HFFc6 (cell line): ENCODE measurements around the gene DLG2. TPM values are rescaled to one million over a fixed set of nuclear protein-coding genes. Genes with fewer than 3 reads are reported as not detected.

Experiments
- DNase-seq: peaks from one replicate; pipeline ENCODE4 v3.0.0-alpha.2; 2018
- H3K27ac Mint-ChIP-seq: 2 replicates; pipeline ENCODE4 v1.8.0; 2020; ENCODE audit warnings: mild to moderate bottlenecking, mixed read lengths
- H3K27me3 Mint-ChIP-seq: 2 replicates; pipeline ENCODE4 v1.8.0; 2021; ENCODE audit warnings: mild to moderate bottlenecking, moderate library complexity, mixed read lengths; ENCODE audit not compliant: insufficient read depth
- H3K36me3 Mint-ChIP-seq: 2 replicates; pipeline ENCODE4 v1.8.0; 2021; ENCODE audit warnings: low read depth, mixed read lengths
- H3K4me1 Mint-ChIP-seq: 2 replicates; pipeline ENCODE4 v1.8.0; 2020; ENCODE audit warnings: low read depth, mixed read lengths
- H3K4me3 Mint-ChIP-seq: 2 replicates; pipeline ENCODE4 v1.8.0; 2020; ENCODE audit warnings: mild to moderate bottlenecking, moderate library complexity, mixed read lengths
- H3K9me3 Mint-ChIP-seq: 2 replicates; pipeline ENCODE4 v1.8.0; 2020; ENCODE audit warnings: mild to moderate bottlenecking, mixed read lengths
- CTCF ChIP-seq: fragments of 200-600 bp; sonication (generic); IDR thresholded peaks from 2 replicates; pipeline ENCODE4 v1.5.0; 2021; ENCODE audit warnings: antibody characterized with exemption, mild to moderate bottlenecking
- total RNA-seq, 6 experiments: library from RNA; stranded (reverse); fragmentation: NEBNext Ultra II Directional; extraction: Animal tissue kit (Norgen Biotek cat#: 25700); gene quantifications; 2 replicates in 1 of 6; 3 replicates in 5 of 6; pipeline ENCODE4 v1.2.3, GENCODE V29; 2021

The DLG2 gene
- total RNA-seq, 6 experiments from 2014 or later: 0.39 to 1.00 (median 0.80) TPM; not detected in 1

DNA sequence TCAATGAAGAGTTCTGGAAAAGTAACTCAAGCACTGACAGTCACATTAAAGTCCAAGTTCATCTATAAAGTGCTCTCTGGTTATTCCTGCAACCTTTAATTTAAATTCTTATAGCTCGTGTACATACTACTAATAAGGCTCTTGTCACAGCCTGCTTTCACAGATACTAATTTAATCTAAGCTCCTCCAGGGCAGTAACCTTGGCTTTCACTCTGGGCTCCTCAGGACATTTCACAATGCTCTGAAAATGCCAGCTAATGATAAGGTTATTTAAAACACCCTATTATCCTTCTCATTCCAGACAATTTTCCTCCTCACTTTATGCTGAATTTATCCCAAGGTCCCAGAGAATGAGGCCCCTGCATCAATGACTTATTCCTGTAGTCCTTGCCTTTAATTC is 2098.3 kb downstream of the DLG2 start:
- Mint-ChIP-seq H3K9me3 (no peaks in the 10 kb centered on the region), H3K4me3 (no peak overlapping the region), H3K36me3 (no peaks in the 10 kb centered on the region), H3K27ac (no peak overlapping the region), H3K27me3 (peaks cover 13% of the 10 kb centered on the region; the same call in 1 of the 2 replicates), H3K4me1 (no peaks in the 10 kb centered on the region)
- no peak for TF ChIP-seq CTCF
- no peak for DNase-seq

DNA sequence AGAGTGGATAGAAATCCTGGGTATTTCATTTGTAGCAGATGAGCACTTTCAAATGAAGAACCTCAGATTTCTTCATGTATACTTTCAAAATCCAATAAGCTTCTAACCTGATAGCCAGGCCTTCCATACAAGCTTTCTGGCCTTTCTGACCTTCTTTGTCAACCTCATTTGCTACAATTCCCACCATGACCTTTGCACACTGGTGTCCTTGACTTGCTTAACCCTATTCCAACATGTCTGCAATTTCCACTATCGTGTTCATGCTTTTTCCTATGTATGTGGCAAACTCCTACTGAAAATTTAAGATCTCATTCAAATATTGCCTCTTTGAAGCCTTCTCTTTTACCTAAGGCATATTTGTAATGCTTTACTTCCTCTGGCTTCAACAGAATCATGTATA is 2098.9 kb downstream of the DLG2 start:
- Mint-ChIP-seq H3K27me3 (peaks cover 13% of the 10 kb centered on the region; the same call in 1 of the 2 replicates), H3K9me3 (no peaks in the 10 kb centered on the region), H3K4me3 (no peak overlapping the region), H3K4me1 (no peaks in the 10 kb centered on the region), H3K36me3 (no peaks in the 10 kb centered on the region), H3K27ac (no peak overlapping the region)
- DNase-seq: no peak
- TF ChIP-seq CTCF: no peak

DNA sequence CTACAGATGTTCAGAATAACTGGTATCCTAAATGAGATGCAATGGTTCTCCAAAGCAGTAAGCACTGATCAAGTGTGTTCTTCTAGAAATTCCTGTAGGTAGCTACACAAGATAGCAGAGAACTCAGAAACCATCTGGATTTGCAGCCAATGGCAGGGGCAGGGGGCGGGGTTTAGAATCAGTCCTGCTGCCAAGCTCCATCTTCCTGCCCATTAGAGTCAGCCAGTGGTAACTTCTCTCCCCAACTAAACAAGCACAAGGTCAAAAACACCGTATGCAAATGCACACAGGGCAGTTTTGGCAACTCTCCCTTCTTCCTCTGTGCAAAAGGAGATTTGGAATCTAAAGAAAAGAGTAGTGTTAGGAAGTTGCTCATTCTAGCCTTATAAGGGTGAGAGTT is 2103.5 kb downstream of the DLG2 start:
- Mint-ChIP-seq H3K36me3 (no peaks in the 10 kb centered on the region), H3K9me3 (no peaks in the 10 kb centered on the region), H3K4me1 (no peaks in the 10 kb centered on the region), H3K27ac (no peak overlapping the region), H3K4me3 (no peak overlapping the region), H3K27me3 (peaks cover 13% of the 10 kb centered on the region; the same call in 1 of the 2 replicates)
- TF ChIP-seq CTCF: no peak
- no peak for DNase-seq

- Mint-ChIP-seq H3K27ac (no peak overlapping the region), H3K9me3 (no peaks in the 10 kb centered on the region), H3K27me3 (peaks cover 13% of the 10 kb centered on the region; the same call in 1 of the 2 replicates), H3K4me3 (no peak overlapping the region), H3K4me1 (no peaks in the 10 kb centered on the region), H3K36me3 (no peaks in the 10 kb centered on the region)
- DNase-seq: no peak
- TF ChIP-seq CTCF: no peak
These were observed 2104.2 kb downstream of the DLG2 start for GRCh38 chr11:83522911-83523310.

DNA sequence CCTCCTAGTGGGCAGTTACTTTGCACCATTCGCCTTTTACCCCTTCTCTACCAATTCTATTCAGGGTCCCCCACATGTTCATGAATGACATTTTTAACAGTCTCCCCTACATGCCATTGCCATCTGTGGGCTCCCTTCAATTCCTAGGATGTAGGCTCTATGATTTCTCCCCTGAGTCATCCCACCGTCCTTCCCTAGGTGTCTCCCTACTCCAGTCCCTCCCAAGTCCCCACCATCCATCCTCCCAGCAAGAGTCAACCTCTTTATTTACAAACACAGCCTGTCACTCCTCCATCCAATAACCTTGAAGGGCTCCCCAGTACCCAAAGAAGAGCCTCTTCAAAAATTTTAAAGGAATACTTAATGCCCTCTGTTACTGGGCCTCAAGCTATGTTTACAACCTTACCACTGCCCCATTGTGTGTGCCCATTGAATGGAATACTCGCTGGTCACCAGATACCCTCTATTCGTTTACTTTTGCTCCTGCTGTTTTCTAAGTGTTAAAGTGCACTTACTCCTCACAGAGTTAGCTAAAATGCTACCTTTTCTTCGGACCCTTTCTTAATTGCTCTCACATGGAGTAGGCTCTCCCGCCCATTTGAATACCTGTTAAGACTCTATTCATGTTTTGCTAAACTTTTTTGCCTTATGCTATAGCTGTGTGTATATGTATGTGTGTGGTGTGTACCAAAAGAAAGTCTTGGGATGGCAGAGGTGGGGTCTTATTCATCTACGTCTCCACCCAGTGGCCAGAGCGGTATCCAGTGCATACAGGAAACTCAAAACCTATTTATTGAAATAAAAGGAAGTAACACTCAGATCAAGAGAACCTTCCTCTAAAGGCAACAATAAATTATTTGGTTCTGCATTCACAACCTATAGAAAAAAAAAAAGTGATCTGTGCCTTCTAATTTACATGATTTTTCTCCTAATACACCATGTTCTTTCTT is 2105.2 kb downstream of the DLG2 start:
- H3K4me3 Mint-ChIP-seq: no peak overlapping the region
- H3K36me3 Mint-ChIP-seq: no peaks in the 10 kb centered on the region
- peak; percentile 56; the same call in 1 of the 2 replicates for TF ChIP-seq CTCF
- peak; percentile 22 for DNase-seq
- H3K27me3 Mint-ChIP-seq: peaks cover 10% of the 10 kb centered on the region; the same call in 1 of the 2 replicates
- H3K4me1 Mint-ChIP-seq: no peaks in the 10 kb centered on the region
- no peak overlapping the region for H3K27ac Mint-ChIP-seq
- no peaks in the 10 kb centered on the region for H3K9me3 Mint-ChIP-seq
